Activated T-helper 17 cell treated with anti-CD3 and anti-CD28 coated beads, Interleukin-2, amount 50 U/mL, for 72 hours (primary cell): ENCODE measurements around the gene CRYBG1. TPM values are rescaled to one million over a fixed set of nuclear protein-coding genes. Genes with fewer than 3 reads are reported as not detected.

Experiments
- ATAC-seq: fragments of 150-1000 bp; cut with Tn5 transposase; replicated peaks from 2 replicates; pipeline ENCODE4 v1.10.0; 2021; ENCODE audit warnings: mild to moderate bottlenecking, moderate library complexity
- H3K27ac Mint-ChIP-seq: one replicate; pipeline ENCODE4 v1.8.0; 2022; ENCODE audit warnings: mixed read lengths
- H3K27me3 Mint-ChIP-seq: one replicate; pipeline ENCODE4 v1.8.0; 2022; ENCODE audit warnings: mixed read lengths
- H3K36me3 Mint-ChIP-seq: one replicate; pipeline ENCODE4 v1.8.0; 2022; ENCODE audit warnings: low read depth, mild to moderate bottlenecking, mixed read lengths
- H3K4me1 Mint-ChIP-seq: one replicate; pipeline ENCODE4 v1.8.0; 2022; ENCODE audit warnings: mixed read lengths
- H3K4me3 Mint-ChIP-seq: one replicate; pipeline ENCODE4 v1.8.0; 2022; ENCODE audit warnings: mild to moderate bottlenecking, mixed read lengths
- H3K9me3 Mint-ChIP-seq: one replicate; pipeline ENCODE4 v1.8.0; 2022; ENCODE audit warnings: mixed read lengths
- total RNA-seq, 2 donors: library from RNA; stranded (reverse); gene quantifications; one replicate each; pipeline ENCODE4 v1.2.3, GENCODE V29; 2022

CRYBG1 gene
- total RNA-seq, 2 donors from 2014 or later = 30.6 to 36.4 TPM

- H3K27me3 Mint-ChIP-seq = no peaks in the 10 kb centered on the region
- H3K4me3 Mint-ChIP-seq = no peak overlapping the region
- peaks cover 50% of the 10 kb centered on the region for H3K36me3 Mint-ChIP-seq
- peaks cover 19% of the 10 kb centered on the region for H3K4me1 Mint-ChIP-seq
- no peak for ATAC-seq
- no peak overlapping the region for H3K27ac Mint-ChIP-seq
- H3K9me3 Mint-ChIP-seq = no peaks in the 10 kb centered on the region
These were observed 256.8 kb downstream of the CRYBG1 start for GRCh38 chr6:106617302-106617701.

DNA sequence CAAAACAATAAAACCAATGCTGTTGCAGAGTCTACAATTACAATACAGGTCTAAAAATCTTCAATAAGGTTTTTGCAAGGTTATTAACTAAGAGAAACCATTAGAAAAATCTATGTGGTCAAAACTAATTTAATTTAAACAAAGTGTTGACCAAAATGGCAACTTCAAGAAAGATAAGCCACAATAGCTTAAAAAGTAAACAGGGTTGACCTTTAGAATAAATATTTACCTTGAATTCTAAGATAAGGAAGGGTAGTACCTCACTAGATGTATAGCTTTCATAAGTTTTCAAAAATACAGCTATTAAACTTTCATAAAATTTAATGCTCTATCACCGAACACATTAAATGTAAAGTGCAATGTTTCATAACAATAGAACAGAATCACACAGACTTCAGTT is 257.3 kb downstream of the CRYBG1 start:
- Mint-ChIP-seq H3K36me3 (peaks cover 50% of the 10 kb centered on the region), H3K4me1 (peaks cover 15% of the 10 kb centered on the region), H3K27me3 (no peaks in the 10 kb centered on the region), H3K4me3 (no peak overlapping the region), H3K9me3 (no peaks in the 10 kb centered on the region), H3K27ac (no peak overlapping the region)
- no peak for ATAC-seq

GRCh38 chr6:106618324-106618723 is 257.8 kb downstream of the CRYBG1 start:
- Mint-ChIP-seq H3K4me1 (peaks cover 11% of the 10 kb centered on the region), H3K9me3 (no peaks in the 10 kb centered on the region), H3K27me3 (no peaks in the 10 kb centered on the region), H3K36me3 (peaks cover 45% of the 10 kb centered on the region), H3K27ac (no peak overlapping the region), H3K4me3 (no peak overlapping the region)
- no peak for ATAC-seq

GRCh38 chr6:106619223-106619622 is 258.7 kb downstream of the CRYBG1 start:
- Mint-ChIP-seq H3K27ac (no peak overlapping the region), H3K4me3 (no peak overlapping the region), H3K36me3 (peaks cover 36% of the 10 kb centered on the region), H3K4me1 (peaks cover 2% of the 10 kb centered on the region), H3K27me3 (no peaks in the 10 kb centered on the region), H3K9me3 (no peaks in the 10 kb centered on the region)
- no peak for ATAC-seq

DNA sequence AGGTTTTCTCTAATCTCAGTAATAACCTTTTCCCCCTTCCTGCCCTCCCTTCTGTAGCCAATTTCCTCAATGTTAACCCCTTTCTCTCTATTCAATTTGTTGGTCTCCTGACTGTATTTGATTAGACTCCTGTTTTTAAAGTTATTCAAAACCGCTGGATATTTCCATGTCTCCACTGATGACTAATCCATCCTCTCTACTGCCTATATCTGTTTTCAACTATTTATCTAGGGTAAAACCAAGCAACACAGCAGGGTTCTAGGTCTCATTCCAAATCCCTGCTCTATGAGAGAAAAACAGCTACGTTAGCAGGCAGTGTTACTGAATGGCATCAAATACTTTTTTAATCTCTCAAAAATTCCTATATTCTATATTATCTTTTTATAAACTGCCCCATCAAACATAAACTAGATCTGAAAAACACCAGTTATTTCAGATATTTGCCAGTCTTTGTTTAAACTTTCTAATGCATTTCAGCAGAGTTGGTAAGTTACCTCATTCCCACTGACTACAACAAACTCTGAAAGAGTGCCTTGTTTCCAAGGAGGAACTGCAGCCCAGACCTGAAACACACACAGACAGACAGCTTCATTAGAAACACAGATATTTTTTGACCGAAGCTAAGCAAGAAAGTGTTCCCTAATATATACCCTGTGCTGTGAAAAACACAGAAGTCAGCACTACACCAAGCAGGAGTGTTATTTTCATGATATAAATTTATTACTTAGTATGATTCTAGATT is 260.6 kb downstream of the CRYBG1 start:
- Mint-ChIP-seq H3K9me3 (no peaks in the 10 kb centered on the region), H3K4me3 (no peak overlapping the region), H3K36me3 (peaks cover 26% of the 10 kb centered on the region), H3K27me3 (no peaks in the 10 kb centered on the region), H3K4me1 (peaks cover 3% of the 10 kb centered on the region), H3K27ac (no peak overlapping the region)
- ATAC-seq = no peak

Other genes with a start within 250 kb of the CRYBG1 start
- gene ATG5, start 35.0 kb upstream of the CRYBG1 start, total RNA-seq = 10 to 100 TPM; 24.3 to 47.4 TPM